GM18507 (cell line): ENCODE measurements around the gene SMYD3.
A peak's percentile ranks its signal among the peaks of the same experiment; 100 is the strongest.
"Not testable (repeated sequence)": the region's sequence is repeated elsewhere in the genome, so short reads cannot be mapped to it uniquely, and the experiment has no call there.

Experiments
- DNase-seq: peaks from one replicate; pipeline ENCODE4 v3.0.0; 2011; ENCODE audit warnings: low read depth; ENCODE audit not compliant: insufficient read length; ENCODE audit errors: extremely low spot score
- FAIRE-seq: peaks from 2 replicates; lab custom pipeline; 2011; peaks lifted over from hg19 to GRCh38; lab: Jason Lieb, UNC

Gene SMYD3

GRCh38 chr1:246071561-246071960 lies 435.5 kb downstream of the SMYD3 start:
- not testable (repeated sequence) for DNase-seq, FAIRE-seq

DNA sequence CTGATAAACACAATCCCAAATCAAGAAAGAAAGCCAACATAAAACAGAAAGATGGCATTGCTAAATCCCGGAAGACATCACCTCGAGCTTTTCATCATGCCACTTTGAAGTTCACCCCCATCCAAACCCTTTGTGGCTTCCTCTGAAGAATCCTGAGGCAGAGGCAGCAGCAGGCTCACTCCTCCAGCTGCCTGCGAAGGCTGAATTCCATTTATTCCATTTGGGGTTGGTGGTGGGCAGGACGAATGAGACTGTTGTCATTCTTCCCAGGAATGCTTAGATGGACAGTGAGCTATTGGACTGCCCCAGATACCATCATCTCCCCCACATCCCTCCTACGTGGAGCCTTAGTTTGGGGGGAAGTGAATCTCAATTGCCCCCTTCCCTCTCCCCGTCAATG lies 437.5 kb downstream of the SMYD3 start:
- DNase-seq (no peak), FAIRE-seq (no peak)

- FAIRE-seq (no peak), DNase-seq (no peak)
Observed at GRCh38 chr1:246068619-246069509, 438.2 kb downstream of the SMYD3 start.

DNA sequence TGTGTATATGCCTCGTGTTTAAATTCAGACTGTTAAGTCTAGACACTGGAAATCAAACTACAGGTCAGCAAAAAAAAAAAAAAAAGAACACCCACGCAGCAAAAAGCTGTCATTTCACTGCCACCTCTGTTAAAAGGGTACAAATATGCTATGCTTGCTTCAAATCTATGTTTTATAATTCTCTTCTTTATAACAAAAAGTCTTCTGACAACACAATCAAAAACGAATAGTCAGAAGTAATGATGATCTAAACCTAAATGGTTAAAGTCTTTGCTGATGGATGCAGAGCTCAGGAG lies 438.9 kb downstream of the SMYD3 start:
- DNase-seq, result no peak
- FAIRE-seq, result no peak

GRCh38 chr1:246067432-246068216 lies 439.5 kb downstream of the SMYD3 start:
- peak; percentile 58 for FAIRE-seq
- DNase-seq, result no peak

DNA sequence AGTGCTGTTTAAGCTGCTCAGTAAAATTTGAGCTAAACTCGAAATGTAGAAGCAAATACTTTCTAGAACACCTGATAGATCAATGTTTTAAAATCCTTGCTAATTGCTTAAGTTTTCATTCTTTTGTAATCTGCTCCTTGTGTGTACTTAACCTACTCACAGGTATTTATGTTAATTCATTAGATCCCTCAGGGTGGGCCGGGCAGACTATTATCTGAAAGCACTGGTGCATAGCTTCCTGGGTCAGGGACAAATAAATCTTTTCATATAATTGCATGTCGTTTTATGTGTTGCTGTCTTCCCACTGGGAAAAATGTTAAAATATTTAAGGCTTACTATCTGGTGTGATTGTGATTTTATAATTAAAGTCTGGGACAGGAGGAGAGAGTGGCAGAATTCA lies 440.5 kb downstream of the SMYD3 start:
- FAIRE-seq (no peak), DNase-seq (no peak)

GRCh38 chr1:246065592-246065991 lies 441.5 kb downstream of the SMYD3 start:
- no peak for DNase-seq
- FAIRE-seq, result no peak

GRCh38 chr1:246064891-246065290 lies 442.2 kb downstream of the SMYD3 start:
- DNase-seq, result no peak
- FAIRE-seq, result no peak

GRCh38 chr1:246063013-246063616 lies 444.0 kb downstream of the SMYD3 start:
- no peak for FAIRE-seq
- no peak for DNase-seq

GRCh38 chr1:246058466-246058865 lies 448.6 kb downstream of the SMYD3 start:
- FAIRE-seq, result no peak
- DNase-seq, result no peak

GRCh38 chr1:246052603-246053002 lies 454.5 kb downstream of the SMYD3 start:
- no peak for FAIRE-seq
- DNase-seq, result no peak

DNA sequence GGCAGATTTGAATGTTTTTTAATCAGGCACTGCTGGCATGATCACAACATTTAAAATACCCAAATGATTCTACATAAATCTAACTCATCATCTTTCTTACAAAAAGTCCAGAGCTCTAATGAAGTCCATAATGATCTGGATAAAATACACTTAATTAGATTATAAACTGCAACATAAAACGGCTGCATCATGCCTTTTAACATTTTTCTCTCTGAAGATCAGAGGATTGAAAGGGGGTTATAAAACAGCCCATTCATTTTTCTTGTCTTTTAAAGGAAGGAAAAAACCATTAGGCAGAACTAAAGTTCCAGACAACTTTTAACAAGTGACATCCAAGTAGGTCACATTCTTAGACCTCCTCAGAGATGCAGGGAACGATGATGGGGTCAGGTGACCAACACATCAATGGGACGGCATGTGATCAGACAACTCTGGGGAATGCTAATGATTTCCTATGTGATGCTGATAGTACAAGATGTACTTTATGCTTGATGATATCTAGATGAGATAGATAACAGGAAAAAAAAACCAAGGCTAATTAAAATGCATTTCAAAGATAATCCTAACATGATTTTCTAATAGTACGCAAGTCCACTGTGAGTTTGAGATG lies 455.1 kb downstream of the SMYD3 start:
- DNase-seq (no peak), FAIRE-seq (no peak)

DNA sequence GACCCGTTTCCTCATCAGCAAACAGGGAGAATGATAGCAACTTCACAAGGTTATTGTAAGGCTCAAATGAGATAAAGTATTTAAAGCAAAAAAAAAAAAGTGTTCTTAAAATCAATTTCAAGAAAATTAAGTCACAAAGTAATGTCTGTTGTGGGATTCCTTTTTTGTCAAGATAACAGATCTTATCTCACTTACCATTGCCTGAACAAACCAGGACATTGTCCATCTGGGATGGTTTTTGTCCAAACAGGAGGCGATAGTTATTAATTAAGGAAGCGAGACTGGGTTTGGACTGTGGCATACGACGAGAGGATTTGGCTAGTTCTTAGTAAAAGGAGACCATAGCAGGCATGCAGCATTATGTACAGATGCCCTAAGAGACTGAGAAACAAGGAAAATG lies 458.4 kb downstream of the SMYD3 start:
- FAIRE-seq (no peak), DNase-seq (no peak)

DNA sequence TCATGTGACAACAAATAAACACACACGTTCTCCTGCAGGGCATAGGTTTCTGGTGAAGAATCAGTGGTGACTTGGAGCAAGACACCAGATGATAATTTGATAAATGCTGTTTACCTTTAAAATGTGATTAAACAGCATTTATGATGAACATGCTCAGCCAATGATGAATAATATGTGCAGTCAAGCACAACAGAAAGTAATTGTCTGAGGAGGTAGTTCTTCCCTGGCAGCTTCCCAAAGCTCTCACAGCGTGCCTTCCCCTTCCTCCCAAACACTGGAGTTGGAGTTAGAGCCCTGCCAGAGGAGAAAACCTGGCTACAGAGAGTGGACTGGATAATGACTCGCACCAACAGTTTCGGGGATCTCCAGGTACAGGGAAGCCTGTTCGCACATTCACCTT lies 463.5 kb downstream of the SMYD3 start:
- no peak for FAIRE-seq
- no peak for DNase-seq

GRCh38 chr1:246041360-246041759 lies 465.7 kb downstream of the SMYD3 start:
- FAIRE-seq, result no peak
- DNase-seq, result no peak

DNA sequence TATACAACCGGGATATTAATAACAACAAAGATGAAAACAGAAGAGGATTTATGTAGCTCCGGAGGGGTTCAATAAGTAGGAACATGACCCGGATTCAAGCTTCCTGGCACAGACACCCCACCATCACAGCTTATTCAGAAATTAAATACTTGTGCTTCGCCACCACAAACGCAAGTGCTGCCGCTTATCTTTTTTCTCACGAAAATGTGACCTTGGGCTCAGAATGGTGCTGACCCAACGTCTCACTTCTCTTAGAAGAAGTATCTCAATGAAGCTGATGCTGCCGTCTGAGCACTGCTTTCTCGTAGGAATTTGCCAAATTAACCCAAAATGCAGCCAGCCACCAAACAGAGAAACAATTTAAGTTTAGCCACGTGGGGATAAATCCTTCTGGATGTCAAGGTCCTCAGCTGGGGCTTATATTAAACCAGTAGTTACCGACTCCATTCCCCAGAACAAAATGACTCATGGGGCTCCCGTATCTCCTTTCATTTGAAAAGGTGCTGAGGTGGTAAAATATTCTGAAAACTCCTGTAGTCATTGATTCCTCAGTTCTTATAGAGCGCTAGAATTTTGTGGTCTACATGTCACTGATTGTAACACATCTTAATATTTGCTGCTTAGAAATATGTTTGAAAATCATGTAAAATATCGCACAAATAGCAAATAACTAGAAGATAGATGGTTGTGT lies 466.7 kb downstream of the SMYD3 start:
- DNase-seq (no peak), FAIRE-seq (no peak)

- no peak for FAIRE-seq
Observed at GRCh38 chr1:246039584-246039983, 467.5 kb downstream of the SMYD3 start.

DNA sequence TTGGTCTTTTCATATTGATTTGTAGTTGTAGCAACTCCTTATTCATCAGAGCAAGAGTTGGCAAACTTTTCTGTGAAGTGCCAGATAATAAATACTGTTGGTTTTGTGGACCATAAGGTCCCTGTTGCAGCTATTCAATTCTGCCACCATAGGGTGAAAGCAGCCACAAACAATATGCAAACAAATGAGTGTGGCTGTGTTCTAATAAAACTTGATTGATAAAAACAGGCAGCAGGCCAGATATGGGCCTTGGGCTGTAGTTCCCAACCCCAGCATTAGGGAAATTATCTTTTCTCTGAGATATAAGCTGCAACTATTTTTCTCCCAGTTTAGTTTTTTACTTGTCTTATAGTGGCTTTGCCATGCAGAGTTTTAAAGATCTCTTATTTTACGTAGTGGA lies 469.2 kb downstream of the SMYD3 start:
- DNase-seq (no peak), FAIRE-seq (no peak)

More at GRCh38 chr1:246039584-246039983, 467.5 kb downstream of the SMYD3 start:
- DNase-seq, result no peak

DNA sequence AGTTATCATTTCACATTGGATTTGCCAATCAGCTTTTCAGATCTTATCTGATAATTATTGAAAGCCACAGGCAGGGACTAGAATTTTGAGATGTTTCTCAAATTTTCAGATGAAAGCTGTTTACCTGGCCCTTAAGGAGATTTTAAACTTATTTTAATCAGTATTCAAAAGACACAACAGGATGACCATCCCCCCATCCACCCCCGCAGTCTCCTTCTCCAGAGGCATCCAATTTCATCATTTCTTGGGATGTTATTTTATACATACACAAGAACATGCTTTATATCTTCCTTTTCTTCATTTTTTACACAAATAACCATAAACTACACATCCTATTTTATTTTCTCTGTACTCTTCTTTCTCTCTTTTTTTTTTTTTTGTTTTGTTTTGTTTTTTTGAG lies 470.9 kb downstream of the SMYD3 start:
- no peak for FAIRE-seq
- DNase-seq, result no peak
